Measurements from ENCODE around the gene SDK2. TPM values are rescaled to one million over a fixed set of nuclear protein-coding genes. Genes with fewer than 3 reads are reported as not detected.

SDK2 gene
- total RNA-seq, 1 donor from 2014 or later: 12.3 TPM

DNA sequence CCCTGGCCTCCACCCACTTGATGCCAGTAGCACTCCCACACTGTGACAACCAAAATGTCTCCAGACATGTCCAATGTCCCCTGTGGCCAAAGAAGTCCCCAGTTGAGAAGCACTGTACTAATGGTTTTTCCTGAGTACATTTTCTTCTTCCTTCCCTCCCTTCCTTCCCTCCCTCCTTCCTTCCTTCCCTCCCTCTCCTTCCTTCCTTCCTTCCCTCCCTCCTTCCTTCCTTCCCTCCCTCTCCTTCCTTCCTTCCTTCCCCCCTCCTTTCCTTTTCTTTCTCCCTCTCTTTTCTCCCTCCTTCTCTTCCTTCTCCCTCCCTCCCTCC lies 255.7 kb downstream of the SDK2 start:
- DNase-seq: no peak
- H3K27ac Mint-ChIP-seq (ENCODE audit: unreplicated experiment): no peak overlapping the region
- no peak overlapping the region for H3K4me3 Mint-ChIP-seq (ENCODE audit: unreplicated experiment)
- TF ChIP-seq, protein P1, sequence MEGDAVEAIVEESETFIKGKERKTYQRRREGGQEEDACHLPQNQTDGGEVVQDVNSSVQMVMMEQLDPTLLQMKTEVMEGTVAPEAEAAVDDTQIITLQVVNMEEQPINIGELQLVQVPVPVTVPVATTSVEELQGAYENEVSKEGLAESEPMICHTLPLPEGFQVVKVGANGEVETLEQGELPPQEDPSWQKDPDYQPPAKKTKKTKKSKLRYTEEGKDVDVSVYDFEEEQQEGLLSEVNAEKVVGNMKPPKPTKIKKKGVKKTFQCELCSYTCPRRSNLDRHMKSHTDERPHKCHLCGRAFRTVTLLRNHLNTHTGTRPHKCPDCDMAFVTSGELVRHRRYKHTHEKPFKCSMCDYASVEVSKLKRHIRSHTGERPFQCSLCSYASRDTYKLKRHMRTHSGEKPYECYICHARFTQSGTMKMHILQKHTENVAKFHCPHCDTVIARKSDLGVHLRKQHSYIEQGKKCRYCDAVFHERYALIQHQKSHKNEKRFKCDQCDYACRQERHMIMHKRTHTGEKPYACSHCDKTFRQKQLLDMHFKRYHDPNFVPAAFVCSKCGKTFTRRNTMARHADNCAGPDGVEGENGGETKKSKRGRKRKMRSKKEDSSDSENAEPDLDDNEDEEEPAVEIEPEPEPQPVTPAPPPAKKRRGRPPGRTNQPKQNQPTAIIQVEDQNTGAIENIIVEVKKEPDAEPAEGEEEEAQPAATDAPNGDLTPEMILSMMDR (IDR thresholded peaks at IDR 0.05; ENCODE audit: partially characterized antibody, unreplicated experiment): no peak
- no peaks in the 10 kb centered on the region for H3K36me3 Mint-ChIP-seq (ENCODE audit: unreplicated experiment)
- H3K27me3 Mint-ChIP-seq (ENCODE audit: unreplicated experiment): peaks cover 5% of the 10 kb centered on the region
- H3K4me1 Mint-ChIP-seq (ENCODE audit: low read depth, unreplicated experiment): peaks cover 4% of the 10 kb centered on the region
- H3K9me3 Mint-ChIP-seq (ENCODE audit: unreplicated experiment): no peaks in the 10 kb centered on the region

DNA sequence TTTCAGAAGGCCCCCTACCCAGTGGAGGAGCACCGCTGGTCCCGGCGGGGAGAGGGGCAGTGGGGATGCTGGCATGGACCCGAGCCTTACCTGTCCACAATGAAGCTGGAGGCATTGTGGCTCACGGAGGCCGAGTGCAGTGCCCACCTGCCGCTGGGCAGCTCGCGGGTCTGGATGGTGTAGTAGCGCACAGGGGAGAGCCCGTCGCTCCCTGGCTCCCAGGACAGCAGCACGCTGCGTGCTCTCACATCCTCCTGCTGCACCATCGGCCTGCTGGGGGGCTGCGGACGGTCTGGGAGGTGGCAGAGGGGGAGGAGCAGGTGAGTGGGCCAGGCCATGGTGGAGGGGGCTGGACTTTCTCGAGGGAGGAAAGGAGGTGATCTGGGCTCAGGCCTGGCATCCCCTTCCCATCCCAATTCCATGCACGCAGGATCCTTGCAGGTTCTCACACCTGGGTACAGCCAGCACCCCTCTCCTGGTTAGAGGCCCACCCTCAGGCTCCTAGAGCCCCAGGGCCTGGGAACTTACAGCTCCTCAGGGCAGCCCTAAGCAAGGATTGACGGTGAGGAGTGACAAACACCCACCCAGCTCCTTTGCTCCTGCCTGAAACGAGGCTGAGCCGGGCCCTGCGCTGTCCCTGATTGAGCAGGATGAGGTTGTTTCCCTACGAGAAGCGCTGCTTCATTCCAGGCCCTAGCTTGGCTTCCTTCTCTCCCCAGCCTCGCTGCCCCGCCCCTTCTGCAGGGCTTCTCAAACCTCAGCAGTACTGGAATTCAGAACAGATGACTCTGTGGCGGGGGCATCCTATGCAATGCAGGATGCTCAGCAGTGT lies 256.3 kb downstream of the SDK2 start:
- Mint-ChIP-seq H3K36me3 (ENCODE audit: unreplicated experiment) (no peaks in the 10 kb centered on the region), H3K27ac (ENCODE audit: unreplicated experiment) (no peak overlapping the region), H3K27me3 (ENCODE audit: unreplicated experiment) (peaks cover 5% of the 10 kb centered on the region), H3K4me1 (ENCODE audit: low read depth, unreplicated experiment) (peaks cover 4% of the 10 kb centered on the region), H3K9me3 (ENCODE audit: unreplicated experiment) (no peaks in the 10 kb centered on the region), H3K4me3 (ENCODE audit: unreplicated experiment) (no peak overlapping the region)
- DNase-seq: no peak
- TF ChIP-seq, protein P1 (IDR thresholded peaks at IDR 0.05; ENCODE audit: partially characterized antibody, unreplicated experiment): no peak

DNA sequence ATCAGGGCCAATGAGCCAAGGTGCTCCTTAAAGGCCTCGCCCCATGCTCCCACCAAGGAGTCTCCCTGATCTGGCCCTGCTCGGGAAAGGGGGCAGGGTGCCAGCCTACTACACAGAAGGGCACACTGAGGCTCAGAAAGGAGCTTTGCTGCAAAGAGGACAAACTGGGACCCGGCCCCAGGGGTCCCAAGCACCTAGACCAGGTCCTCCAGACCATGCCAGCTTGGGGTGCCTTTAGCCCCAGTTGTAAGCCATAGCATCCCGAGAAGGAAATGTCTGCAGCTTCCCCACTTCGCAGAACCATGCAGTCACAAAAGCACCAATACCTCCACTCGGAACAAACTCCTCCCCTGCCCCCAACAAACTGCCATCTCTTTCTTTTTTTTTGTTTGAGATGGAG lies 257.7 kb downstream of the SDK2 start:
- Mint-ChIP-seq H3K27ac (ENCODE audit: unreplicated experiment) (no peak overlapping the region), H3K4me3 (ENCODE audit: unreplicated experiment) (no peak overlapping the region), H3K4me1 (ENCODE audit: low read depth, unreplicated experiment) (peaks cover 4% of the 10 kb centered on the region), H3K27me3 (ENCODE audit: unreplicated experiment) (peaks cover 1% of the 10 kb centered on the region), H3K9me3 (ENCODE audit: unreplicated experiment) (no peaks in the 10 kb centered on the region), H3K36me3 (ENCODE audit: unreplicated experiment) (no peaks in the 10 kb centered on the region)
- TF ChIP-seq, protein P1 (IDR thresholded peaks at IDR 0.05; ENCODE audit: partially characterized antibody, unreplicated experiment): no peak
- no peak for DNase-seq

DNA sequence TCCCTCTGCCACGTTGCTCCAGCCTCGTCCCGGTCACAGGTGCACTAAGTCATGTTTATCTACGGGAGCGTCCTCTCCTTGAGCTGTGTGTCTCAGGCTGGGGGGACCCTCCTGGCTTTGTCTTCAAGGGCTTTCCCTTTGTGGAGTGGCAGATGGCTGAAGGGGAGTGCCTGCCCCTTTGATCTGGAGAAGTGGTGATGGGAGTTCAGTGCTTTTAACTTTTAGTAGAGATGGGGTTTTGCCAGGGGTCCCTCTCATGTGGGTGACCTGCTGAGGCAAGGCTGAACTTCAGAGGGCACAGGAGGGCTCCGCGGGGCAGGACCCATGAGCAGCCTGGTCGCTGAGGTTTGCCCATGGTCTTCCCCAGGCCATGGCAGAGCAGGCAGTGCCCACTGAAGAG lies 259.3 kb downstream of the SDK2 start:
- H3K27me3 Mint-ChIP-seq (ENCODE audit: unreplicated experiment): peaks cover 4% of the 10 kb centered on the region
- TF ChIP-seq, protein P1 (IDR thresholded peaks at IDR 0.05; ENCODE audit: partially characterized antibody, unreplicated experiment): no peak
- H3K4me3 Mint-ChIP-seq (ENCODE audit: unreplicated experiment): no peak overlapping the region
- no peaks in the 10 kb centered on the region for H3K36me3 Mint-ChIP-seq (ENCODE audit: unreplicated experiment)
- peaks cover 2% of the 10 kb centered on the region for H3K9me3 Mint-ChIP-seq (ENCODE audit: unreplicated experiment)
- peaks cover 4% of the 10 kb centered on the region for H3K4me1 Mint-ChIP-seq (ENCODE audit: low read depth, unreplicated experiment)
- no peak overlapping the region for H3K27ac Mint-ChIP-seq (ENCODE audit: unreplicated experiment)
- DNase-seq: no peak

DNA sequence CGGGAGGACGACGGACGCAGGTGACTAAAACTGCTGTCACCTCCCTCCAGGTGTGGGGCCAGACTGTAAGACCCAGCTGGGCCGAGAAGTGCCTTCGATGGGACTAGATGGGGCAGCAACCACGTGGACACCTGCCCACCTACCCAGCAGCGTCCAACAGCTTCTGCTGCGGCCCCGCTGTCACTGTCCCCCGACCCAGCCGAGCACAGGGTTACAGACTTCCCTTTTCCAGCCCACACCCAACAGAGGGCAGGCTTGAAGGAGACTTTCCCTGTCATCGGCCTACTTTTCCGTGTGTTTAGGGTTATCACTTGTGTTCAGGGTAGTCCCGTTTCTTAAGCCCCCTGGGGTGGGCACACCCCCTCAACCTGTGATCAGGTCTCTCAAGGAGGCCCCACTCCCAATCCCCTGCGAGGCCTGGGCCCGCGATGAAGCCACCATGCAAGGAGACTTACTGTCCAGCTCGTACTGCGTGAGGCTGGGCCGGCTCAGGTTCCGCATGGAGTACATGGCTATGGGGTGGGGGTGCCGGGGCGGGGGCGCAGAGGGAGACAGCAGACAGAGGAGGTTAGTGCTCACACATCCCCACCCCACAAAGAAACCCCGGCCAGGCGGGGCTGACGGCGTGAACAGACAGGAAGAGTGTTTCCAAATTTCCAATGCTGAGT lies 263.7 kb downstream of the SDK2 start:
- no peak for DNase-seq
- Mint-ChIP-seq H3K27ac (ENCODE audit: unreplicated experiment) (no peak overlapping the region), H3K27me3 (ENCODE audit: unreplicated experiment) (peaks cover 2% of the 10 kb centered on the region), H3K4me3 (ENCODE audit: unreplicated experiment) (no peak overlapping the region), H3K36me3 (ENCODE audit: unreplicated experiment) (no peaks in the 10 kb centered on the region), H3K9me3 (ENCODE audit: unreplicated experiment) (peaks cover 6% of the 10 kb centered on the region), H3K4me1 (ENCODE audit: low read depth, unreplicated experiment) (peaks cover 6% of the 10 kb centered on the region)
- TF ChIP-seq, protein P1 (IDR thresholded peaks at IDR 0.05; ENCODE audit: partially characterized antibody, unreplicated experiment): no peak

Measured in glutamatergic neuron (in vitro differentiated cells).